ENCODE measurements around the gene PGM3. TPM values are rescaled to one million over a fixed set of nuclear protein-coding genes. Genes with fewer than 3 reads are reported as not detected.

PGM3 gene
- total RNA-seq, 1 donor from 2014 or later: 77.1 TPM

DNA sequence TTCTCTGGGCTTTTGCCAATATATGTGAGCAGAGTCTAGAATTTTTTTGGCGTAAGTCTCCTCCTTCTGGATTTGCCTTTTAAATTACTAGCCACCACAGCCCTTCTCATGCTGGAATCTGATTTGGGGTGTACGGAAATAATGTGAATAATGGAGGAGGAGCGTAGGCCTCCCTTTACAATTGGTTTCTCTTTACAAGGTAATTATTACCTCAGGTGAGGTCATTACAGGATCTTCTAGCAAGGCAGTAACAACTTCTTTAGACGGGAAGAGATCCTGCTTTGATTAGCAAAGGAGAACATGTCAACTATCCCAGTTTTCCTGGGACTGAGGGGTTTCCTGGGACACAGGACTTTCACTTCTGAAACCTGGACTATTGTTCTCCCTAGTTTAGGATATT lies 9.0 kb upstream of the PGM3 start:
- no peak overlapping the region for H3K4me3 Mint-ChIP-seq (ENCODE audit: unreplicated experiment)
- TF ChIP-seq, protein P1, sequence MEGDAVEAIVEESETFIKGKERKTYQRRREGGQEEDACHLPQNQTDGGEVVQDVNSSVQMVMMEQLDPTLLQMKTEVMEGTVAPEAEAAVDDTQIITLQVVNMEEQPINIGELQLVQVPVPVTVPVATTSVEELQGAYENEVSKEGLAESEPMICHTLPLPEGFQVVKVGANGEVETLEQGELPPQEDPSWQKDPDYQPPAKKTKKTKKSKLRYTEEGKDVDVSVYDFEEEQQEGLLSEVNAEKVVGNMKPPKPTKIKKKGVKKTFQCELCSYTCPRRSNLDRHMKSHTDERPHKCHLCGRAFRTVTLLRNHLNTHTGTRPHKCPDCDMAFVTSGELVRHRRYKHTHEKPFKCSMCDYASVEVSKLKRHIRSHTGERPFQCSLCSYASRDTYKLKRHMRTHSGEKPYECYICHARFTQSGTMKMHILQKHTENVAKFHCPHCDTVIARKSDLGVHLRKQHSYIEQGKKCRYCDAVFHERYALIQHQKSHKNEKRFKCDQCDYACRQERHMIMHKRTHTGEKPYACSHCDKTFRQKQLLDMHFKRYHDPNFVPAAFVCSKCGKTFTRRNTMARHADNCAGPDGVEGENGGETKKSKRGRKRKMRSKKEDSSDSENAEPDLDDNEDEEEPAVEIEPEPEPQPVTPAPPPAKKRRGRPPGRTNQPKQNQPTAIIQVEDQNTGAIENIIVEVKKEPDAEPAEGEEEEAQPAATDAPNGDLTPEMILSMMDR (IDR thresholded peaks at IDR 0.05; ENCODE audit: partially characterized antibody, unreplicated experiment): no peak
- no peak for DNase-seq
- H3K27ac Mint-ChIP-seq (ENCODE audit: unreplicated experiment): no peak overlapping the region
- H3K4me1 Mint-ChIP-seq (ENCODE audit: low read depth, unreplicated experiment): peaks cover 2% of the 10 kb centered on the region
- H3K9me3 Mint-ChIP-seq (ENCODE audit: unreplicated experiment): peaks cover 1% of the 10 kb centered on the region
- peaks cover 3% of the 10 kb centered on the region for H3K27me3 Mint-ChIP-seq (ENCODE audit: unreplicated experiment)
- H3K36me3 Mint-ChIP-seq (ENCODE audit: unreplicated experiment): no peaks in the 10 kb centered on the region

DNA sequence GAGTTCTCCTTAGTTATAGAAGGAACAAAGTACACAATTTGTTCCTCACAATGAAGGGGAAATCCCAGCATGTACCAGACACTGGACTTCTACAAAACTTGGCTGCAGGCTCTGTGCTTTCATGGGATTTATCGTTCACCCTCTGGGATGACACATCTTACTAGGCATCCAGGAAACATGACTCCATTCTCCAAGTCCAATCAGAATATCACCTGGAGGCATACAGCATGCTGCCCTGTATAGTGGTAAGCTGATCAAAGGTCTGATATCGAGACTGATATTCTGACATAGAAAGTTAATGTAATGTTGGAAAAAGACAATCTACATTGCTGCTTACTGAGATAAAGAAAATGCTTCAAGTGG lies 6.8 kb upstream of the PGM3 start:
- Mint-ChIP-seq H3K27ac (ENCODE audit: unreplicated experiment) (no peak overlapping the region), H3K4me3 (ENCODE audit: unreplicated experiment) (no peak overlapping the region), H3K27me3 (ENCODE audit: unreplicated experiment) (peaks cover 3% of the 10 kb centered on the region), H3K36me3 (ENCODE audit: unreplicated experiment) (no peaks in the 10 kb centered on the region), H3K9me3 (ENCODE audit: unreplicated experiment) (no peaks in the 10 kb centered on the region), H3K4me1 (ENCODE audit: low read depth, unreplicated experiment) (peaks cover 2% of the 10 kb centered on the region)
- TF ChIP-seq, protein P1 (IDR thresholded peaks at IDR 0.05; ENCODE audit: partially characterized antibody, unreplicated experiment): no peak
- DNase-seq: no peak

- DNase-seq: no peak
- no peak overlapping the region for H3K27ac Mint-ChIP-seq (ENCODE audit: unreplicated experiment)
- H3K4me3 Mint-ChIP-seq (ENCODE audit: unreplicated experiment): no peak overlapping the region
- no peaks in the 10 kb centered on the region for H3K9me3 Mint-ChIP-seq (ENCODE audit: unreplicated experiment)
- peaks cover 4% of the 10 kb centered on the region for H3K27me3 Mint-ChIP-seq (ENCODE audit: unreplicated experiment)
- TF ChIP-seq, protein P1 (IDR thresholded peaks at IDR 0.05; ENCODE audit: partially characterized antibody, unreplicated experiment): no peak
- no peaks in the 10 kb centered on the region for H3K36me3 Mint-ChIP-seq (ENCODE audit: unreplicated experiment)
- H3K4me1 Mint-ChIP-seq (ENCODE audit: low read depth, unreplicated experiment): peaks cover 4% of the 10 kb centered on the region
These were observed 6.3 kb upstream of the PGM3 start for GRCh38 chr6:83199173-83199862.

GRCh38 chr6:83198486-83199172 lies 5.6 kb upstream of the PGM3 start:
- TF ChIP-seq, protein P1 (IDR thresholded peaks at IDR 0.05; ENCODE audit: partially characterized antibody, unreplicated experiment): no peak
- Mint-ChIP-seq H3K4me3 (ENCODE audit: unreplicated experiment) (no peak overlapping the region), H3K9me3 (ENCODE audit: unreplicated experiment) (no peaks in the 10 kb centered on the region), H3K27ac (ENCODE audit: unreplicated experiment) (no peak overlapping the region), H3K4me1 (ENCODE audit: low read depth, unreplicated experiment) (peaks cover 6% of the 10 kb centered on the region), H3K27me3 (ENCODE audit: unreplicated experiment) (peaks cover 4% of the 10 kb centered on the region), H3K36me3 (ENCODE audit: unreplicated experiment) (no peaks in the 10 kb centered on the region)
- no peak for DNase-seq
